SK-N-SH treated with all-trans-retinoic acid at 6 μM for 48 hours (cell line): ENCODE results near the gene COL24A1.

Experiments used
- ATAC-seq: fragments of 200-7000 bp; cut with Tn5 transposase; 3 replicates; pipeline ENCODE4 v1.9.1; 2020; ENCODE audit warnings: mild to moderate bottlenecking, moderate library complexity
- ARNTL ChIP-seq: fragments of 450-650 bp; formaldehyde crosslinking; IDR thresholded peaks from 2 replicates; pipeline ENCODE4 v1.5.0; 2020; ENCODE audit warnings: low read depth, mild to moderate bottlenecking, moderate library complexity, borderline replicate concordance
- BACH2 ChIP-seq: fragments of 250-450 bp; sonication (Bioruptor Pico); IDR thresholded peaks from 2 replicates; pipeline ENCODE4 v1.9.0; 2021; ENCODE audit warnings: mild to moderate bottlenecking, borderline replicate concordance
- CSDC2 ChIP-seq: fragments of 250-450 bp; sonication (Bioruptor Pico); IDR thresholded peaks from 2 replicates; pipeline ENCODE4 v1.5.0; 2020; ENCODE audit warnings: mild to moderate bottlenecking, moderate library complexity
- CSRNP3 ChIP-seq: fragments of 250-450 bp; sonication (Bioruptor Pico); IDR thresholded peaks from 2 replicates; pipeline ENCODE4 v1.5.1; 2021; ENCODE audit warnings: mild to moderate bottlenecking, moderate library complexity
- ESRRG ChIP-seq: fragments of 250-450 bp; sonication (Bioruptor Pico); IDR thresholded peaks from 2 replicates; pipeline ENCODE4 v1.6.1; 2021; ENCODE audit warnings: mild to moderate bottlenecking
- GLIS3 ChIP-seq: fragments of 250-450 bp; sonication (Bioruptor Pico); IDR thresholded peaks from 2 replicates; pipeline ENCODE4 v1.5.0; 2020; ENCODE audit warnings: mild to moderate bottlenecking, moderate library complexity
- ISL1 ChIP-seq: fragments of 250-450 bp; sonication (Bioruptor Pico); IDR thresholded peaks from 2 replicates; pipeline ENCODE4 v2.1.2; 2022; ENCODE audit warnings: mild to moderate bottlenecking, moderate library complexity
- OSR1 ChIP-seq: fragments of 250-450 bp; sonication (Bioruptor Pico); IDR thresholded peaks from 2 replicates; pipeline ENCODE4 v1.8.0; 2022; ENCODE audit warnings: moderate library complexity, mild to moderate bottlenecking, inconsistent platforms
- PATZ1 ChIP-seq: fragments of 250-450 bp; sonication (Bioruptor Pico); IDR thresholded peaks from 2 replicates; pipeline ENCODE4 v1.8.0; 2020; ENCODE audit warnings: mild to moderate bottlenecking, moderate library complexity, borderline replicate concordance
- POU6F1 ChIP-seq: fragments of 250-450 bp; sonication (Bioruptor Pico); IDR thresholded peaks from 2 replicates; pipeline ENCODE4 v1.8.0; 2021; ENCODE audit warnings: low read depth, mild to moderate bottlenecking, moderate library complexity, borderline replicate concordance
- RARB ChIP-seq: fragments of 250-450 bp; sonication (Bioruptor Pico); IDR thresholded peaks from 2 replicates; pipeline ENCODE4 v1.8.0; 2021; ENCODE audit warnings: mild to moderate bottlenecking, moderate library complexity
- SNAI2 ChIP-seq: fragments of 250-450 bp; sonication (Bioruptor Pico); IDR thresholded peaks from 2 replicates; pipeline ENCODE4 v1.5.0; 2020; ENCODE audit warnings: mild to moderate bottlenecking, moderate library complexity
- TCF4 ChIP-seq: fragments of 250-450 bp; sonication (Bioruptor Pico); IDR thresholded peaks from 2 replicates; pipeline ENCODE4 v1.8.0; 2021; ENCODE audit warnings: mild to moderate bottlenecking, moderate library complexity, borderline replicate concordance
- TSHZ2 ChIP-seq: fragments of 250-450 bp; sonication (Bioruptor Pico); IDR thresholded peaks from 2 replicates; pipeline ENCODE4 v1.5.0; 2020; ENCODE audit warnings: mild to moderate bottlenecking, moderate library complexity
- ZC3H10 ChIP-seq: fragments of 250-450 bp; sonication (Bioruptor Pico); IDR thresholded peaks from 2 replicates; pipeline ENCODE4 v1.5.1; 2021; ENCODE audit warnings: mild to moderate bottlenecking, moderate library complexity
- ZFP3 ChIP-seq: fragments of 250-450 bp; sonication (Bioruptor Pico); IDR thresholded peaks from 2 replicates; pipeline ENCODE4 v1.5.0; 2020; ENCODE audit warnings: mild to moderate bottlenecking, moderate library complexity
- ZFP30 ChIP-seq: fragments of 450-650 bp; formaldehyde crosslinking; IDR thresholded peaks from 2 replicates; pipeline ENCODE4 v1.5.0; 2022; ENCODE audit warnings: mild to moderate bottlenecking, moderate library complexity
- ZNF565 ChIP-seq: fragments of 450-650 bp; formaldehyde crosslinking; conservative IDR thresholded peaks from 2 replicates; pipeline ENCODE4 v1.5.0; 2020; ENCODE audit warnings: low read depth, mild to moderate bottlenecking, moderate library complexity
- ZNF8 ChIP-seq: fragments of 450-650 bp; formaldehyde crosslinking; IDR thresholded peaks from 2 replicates; pipeline ENCODE4 v1.5.0; 2020; ENCODE audit warnings: mild to moderate bottlenecking, moderate library complexity

COL24A1 gene

GRCh38 chr1:85935234-85935633 is 221.3 kb downstream of the COL24A1 start (continued):
- no peak for TF ChIP-seq PATZ1
- TF ChIP-seq CSDC2 (CRISPR knock-in tag) = no peak
- no peak for TF ChIP-seq ZNF8
- no peak for TF ChIP-seq ISL1
- no peak for TF ChIP-seq ESRRG (CRISPR knock-in tag)
- no peak for TF ChIP-seq TSHZ2

GRCh38 chr1:85934516-85934915 is 222.1 kb downstream of the COL24A1 start:
- no peak for ATAC-seq
- no peak for TF ChIP-seq BACH2 (CRISPR knock-in tag)
- TF ChIP-seq OSR1 (CRISPR knock-in tag) = no peak
- no peak for TF ChIP-seq ZNF8
- no peak for TF ChIP-seq ZFP30 (CRISPR knock-in tag)
- no peak for TF ChIP-seq ARNTL (CRISPR knock-in tag)
- TF ChIP-seq ZNF565 (CRISPR knock-in tag) = no peak
- no peak for TF ChIP-seq GLIS3 (CRISPR knock-in tag)
- no peak for TF ChIP-seq CSRNP3 (CRISPR knock-in tag)
- TF ChIP-seq, all 23 proteins: peak for 0

- TF ChIP-seq ZFP3 (CRISPR knock-in tag) = no peak
- no peak for TF ChIP-seq ZFP30 (CRISPR knock-in tag)
- TF ChIP-seq ZC3H10 = no peak
- no peak for TF ChIP-seq SNAI2 (CRISPR knock-in tag)
- TF ChIP-seq ZNF565 (CRISPR knock-in tag) = no peak
- TF ChIP-seq TCF4 = no peak
- no peak for TF ChIP-seq POU6F1 (CRISPR knock-in tag)
- TF ChIP-seq ISL1 = no peak
- TF ChIP-seq BACH2 (CRISPR knock-in tag) = no peak
- no peak for TF ChIP-seq RARB (CRISPR knock-in tag)
- TF ChIP-seq TSHZ2 = no peak
- TF ChIP-seq CSRNP3 (CRISPR knock-in tag) = no peak
- TF ChIP-seq CSDC2 (CRISPR knock-in tag) = no peak
- ATAC-seq = no peak
These were observed 222.6 kb downstream of the COL24A1 start for GRCh38 chr1:85933961-85934360.
